T-helper 1 cell treated with Interleukin-12 subunit alpha and Interleukin-12 subunit beta and Interleukin-4 antibody, amounts not matched to agents 30 μg/mL and 1 μg/mL, for 36 hours (primary cell): ENCODE data around the gene PDAP1.
"Not testable (repeated sequence)": the region's sequence is repeated elsewhere in the genome, so short reads cannot be mapped to it uniquely, and the experiment has no call there.

ENCODE experiments used
- H3K27ac Mint-ChIP-seq: one replicate; pipeline ENCODE4 v1.8.0; 2021; ENCODE audit warnings: mild to moderate bottlenecking, mixed read lengths
- H3K27me3 Mint-ChIP-seq: one replicate; pipeline ENCODE4 v1.8.0; 2021; ENCODE audit warnings: low read depth, mixed read lengths
- H3K36me3 Mint-ChIP-seq: one replicate; pipeline ENCODE4 v1.8.0; 2021; ENCODE audit warnings: low read depth, mixed read lengths
- H3K4me1 Mint-ChIP-seq: one replicate; pipeline ENCODE4 v1.8.0; 2021; ENCODE audit warnings: low read depth, mixed read lengths
- H3K4me3 Mint-ChIP-seq: one replicate; pipeline ENCODE4 v1.8.0; 2021; ENCODE audit warnings: mild to moderate bottlenecking, moderate library complexity, mixed read lengths
- H3K9me3 Mint-ChIP-seq: one replicate; pipeline ENCODE4 v1.8.0; 2021; ENCODE audit warnings: mixed read lengths

PDAP1 gene

DNA sequence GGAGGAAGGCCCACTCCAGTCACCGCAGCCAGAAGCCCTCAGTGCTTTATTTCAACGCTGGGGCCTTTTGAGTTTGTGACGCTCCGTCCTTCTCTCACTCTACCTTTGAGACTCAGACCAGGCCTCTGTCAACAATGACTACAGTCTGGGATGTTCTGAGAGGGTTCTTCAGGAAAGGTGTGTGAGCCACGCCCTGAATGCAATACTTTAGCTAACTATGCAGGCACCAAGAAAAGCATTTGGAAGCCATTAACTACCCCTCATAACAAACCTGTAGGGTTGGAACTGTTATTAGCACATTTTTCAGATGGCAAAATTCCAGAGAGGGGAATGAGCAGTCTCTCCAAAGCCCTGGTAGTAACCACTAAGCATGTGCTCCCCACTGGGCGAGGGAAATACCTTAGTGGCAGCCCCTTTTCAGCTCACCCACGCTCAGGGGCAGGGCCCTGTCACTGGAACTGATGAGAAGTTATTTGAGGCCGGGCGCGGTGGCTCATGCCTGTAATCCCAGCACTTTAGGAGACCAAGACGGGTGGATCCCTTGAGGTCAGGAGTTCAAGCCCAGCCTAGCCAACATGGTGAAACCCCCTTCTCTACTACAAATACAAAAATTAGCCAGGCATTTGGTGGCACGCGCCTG, 39.5 kb downstream of the PDAP1 start:
- H3K9me3 Mint-ChIP-seq = no peaks in the 10 kb centered on the region
- no peak overlapping the region for H3K4me3 Mint-ChIP-seq
- no peak overlapping the region for H3K27ac Mint-ChIP-seq
- peaks cover 19% of the 10 kb centered on the region for H3K4me1 Mint-ChIP-seq
- H3K27me3 Mint-ChIP-seq = no peaks in the 10 kb centered on the region
- peaks cover 26% of the 10 kb centered on the region for H3K36me3 Mint-ChIP-seq

- Mint-ChIP-seq H3K9me3 (no peaks in the 10 kb centered on the region), H3K27me3 (no peaks in the 10 kb centered on the region), H3K36me3 (peaks cover 21% of the 10 kb centered on the region), H3K4me1 (peaks cover 13% of the 10 kb centered on the region), H3K4me3 (no peak overlapping the region), H3K27ac (no peak overlapping the region)
Observed at GRCh38 chr7:99366646-99367045, 41.8 kb downstream of the PDAP1 start.

DNA sequence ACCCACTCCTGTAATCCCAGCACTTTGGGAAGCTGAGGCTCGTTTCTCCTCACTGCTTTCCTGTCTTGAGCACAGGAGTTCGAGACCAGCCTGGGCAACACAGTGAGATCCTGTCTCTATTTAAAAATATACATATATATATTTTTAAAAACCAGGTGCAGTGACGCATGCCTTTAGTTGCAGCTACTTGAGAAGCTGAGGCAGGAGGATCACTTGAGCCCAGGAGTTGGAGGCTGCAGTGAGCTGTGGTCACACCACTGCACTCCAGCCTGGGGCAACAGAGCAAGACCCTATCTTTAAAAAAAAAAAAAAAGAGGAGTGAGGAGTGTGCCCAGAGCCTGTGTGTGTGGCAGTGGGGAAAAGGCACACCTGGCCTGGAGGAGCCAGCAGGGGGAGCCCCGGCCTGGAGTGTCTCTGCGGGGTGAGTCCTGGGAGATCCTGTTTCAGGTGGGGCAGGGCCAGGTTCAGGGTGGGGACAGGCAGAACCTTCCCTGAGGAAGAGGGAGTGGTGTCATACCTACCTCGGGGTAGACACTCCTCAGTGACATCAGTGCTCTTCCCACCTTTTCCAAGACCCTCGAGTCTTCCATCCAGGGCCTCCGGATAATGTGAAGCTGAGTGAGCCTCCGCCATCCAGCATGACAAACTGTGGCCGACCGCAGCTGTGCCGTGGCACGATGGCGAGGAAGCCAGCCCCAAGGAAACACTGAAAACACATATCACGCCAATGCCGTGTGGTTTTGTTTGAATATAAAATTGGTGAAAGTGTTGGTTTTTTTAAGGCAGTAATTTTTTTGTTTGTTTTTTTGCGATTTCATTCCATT, 42.9 kb downstream of the PDAP1 start:
- Mint-ChIP-seq H3K4me1 (peaks cover 13% of the 10 kb centered on the region), H3K27ac (no peak overlapping the region), H3K4me3 (no peak overlapping the region), H3K36me3 (peaks cover 27% of the 10 kb centered on the region), H3K9me3 (no peaks in the 10 kb centered on the region), H3K27me3 (no peaks in the 10 kb centered on the region)

DNA sequence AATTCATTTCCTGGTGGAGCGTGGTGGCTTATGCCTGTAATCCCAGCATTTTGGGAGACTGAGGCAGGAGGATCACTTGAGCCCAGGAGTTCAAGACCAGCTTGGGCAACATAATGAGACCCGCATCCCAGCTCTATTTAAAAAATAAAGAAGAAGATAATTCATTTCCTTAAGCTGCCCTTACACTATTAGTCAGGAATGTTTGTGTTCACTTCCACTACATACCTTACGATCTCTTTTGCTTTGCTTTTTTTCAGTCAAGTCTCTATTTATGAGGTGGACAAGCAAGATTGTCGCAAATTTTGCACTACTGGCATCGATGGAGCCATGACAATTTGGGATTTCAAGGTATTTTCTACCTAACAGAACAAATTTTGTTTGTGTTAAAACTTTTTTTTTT, 45.1 kb downstream of the PDAP1 start:
- no peaks in the 10 kb centered on the region for H3K27me3 Mint-ChIP-seq
- peaks cover 28% of the 10 kb centered on the region for H3K36me3 Mint-ChIP-seq
- no peak overlapping the region for H3K4me3 Mint-ChIP-seq
- H3K4me1 Mint-ChIP-seq = no peaks in the 10 kb centered on the region
- no peak overlapping the region for H3K27ac Mint-ChIP-seq
- no peaks in the 10 kb centered on the region for H3K9me3 Mint-ChIP-seq

- Mint-ChIP-seq H3K4me3 (no peak overlapping the region), H3K4me1 (peaks cover under 1% of the 10 kb centered on the region), H3K9me3 (no peaks in the 10 kb centered on the region)
Observed at GRCh38 chr7:99362801-99363200, 45.6 kb downstream of the PDAP1 start.

GRCh38 chr7:99359465-99360154, 48.8 kb downstream of the PDAP1 start:
- no peaks in the 10 kb centered on the region for H3K9me3 Mint-ChIP-seq
- H3K4me1 Mint-ChIP-seq = peaks cover 1% of the 10 kb centered on the region
- H3K27me3 Mint-ChIP-seq = no peaks in the 10 kb centered on the region
- H3K36me3 Mint-ChIP-seq = peaks cover 27% of the 10 kb centered on the region
- H3K27ac Mint-ChIP-seq = no peak overlapping the region
- no peak overlapping the region for H3K4me3 Mint-ChIP-seq

More at GRCh38 chr7:99362801-99363200, 45.6 kb downstream of the PDAP1 start:
- H3K36me3 Mint-ChIP-seq = peaks cover 33% of the 10 kb centered on the region
- no peaks in the 10 kb centered on the region for H3K27me3 Mint-ChIP-seq
- H3K27ac Mint-ChIP-seq = no peak overlapping the region

DNA sequence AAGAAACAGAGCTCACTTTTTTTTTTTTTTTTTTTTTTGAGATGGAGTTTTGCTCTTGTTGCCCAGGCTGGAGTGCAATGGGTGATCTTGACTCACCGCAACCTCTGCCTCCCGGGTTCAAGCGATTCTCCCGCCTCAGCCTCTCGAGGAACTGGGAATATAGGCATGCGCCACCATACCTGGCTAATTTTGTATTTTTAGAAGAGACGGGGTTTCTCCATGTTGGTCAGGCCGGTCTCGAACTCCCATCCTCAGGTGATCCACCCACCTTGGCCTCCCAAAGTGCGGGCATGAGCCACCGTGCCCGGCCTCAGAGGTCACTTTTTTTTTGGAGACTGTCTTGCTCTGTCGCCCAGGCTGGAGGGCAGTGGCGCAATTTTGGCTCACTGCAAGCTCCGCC, 49.9 kb downstream of the PDAP1 start:
- peaks cover 30% of the 10 kb centered on the region for H3K36me3 Mint-ChIP-seq
- H3K4me3 Mint-ChIP-seq, H3K9me3 Mint-ChIP-seq, H3K27ac Mint-ChIP-seq, H3K4me1 Mint-ChIP-seq, H3K27me3 Mint-ChIP-seq: not testable (repeated sequence)

GRCh38 chr7:99357701-99358490, 50.5 kb downstream of the PDAP1 start:
- Mint-ChIP-seq H3K4me1 (peaks cover 1% of the 10 kb centered on the region), H3K9me3 (no peaks in the 10 kb centered on the region), H3K4me3 (no peak overlapping the region), H3K27me3 (no peaks in the 10 kb centered on the region), H3K36me3 (peaks cover 30% of the 10 kb centered on the region), H3K27ac (no peak overlapping the region)

GRCh38 chr7:99355098-99355497, 53.3 kb downstream of the PDAP1 start:
- H3K27ac Mint-ChIP-seq = no peak overlapping the region
- no peak overlapping the region for H3K4me3 Mint-ChIP-seq
- peaks cover 3% of the 10 kb centered on the region for H3K4me1 Mint-ChIP-seq
- no peaks in the 10 kb centered on the region for H3K27me3 Mint-ChIP-seq
- no peaks in the 10 kb centered on the region for H3K9me3 Mint-ChIP-seq
- H3K36me3 Mint-ChIP-seq = peaks cover 38% of the 10 kb centered on the region

- Mint-ChIP-seq H3K4me1 (peaks cover 2% of the 10 kb centered on the region), H3K36me3 (peaks cover 31% of the 10 kb centered on the region), H3K9me3 (no peaks in the 10 kb centered on the region), H3K4me3 (no peak overlapping the region), H3K27ac (no peak overlapping the region), H3K27me3 (no peaks in the 10 kb centered on the region)
Observed at GRCh38 chr7:99352247-99352646, 56.1 kb downstream of the PDAP1 start.

- not testable (repeated sequence) for H3K27ac Mint-ChIP-seq
- H3K36me3 Mint-ChIP-seq = peaks cover 27% of the 10 kb centered on the region
Observed at GRCh38 chr7:99350641-99351040, 57.8 kb downstream of the PDAP1 start.

More at GRCh38 chr7:99350641-99351040, 57.8 kb downstream of the PDAP1 start:
- not testable (repeated sequence) for H3K4me3 Mint-ChIP-seq, H3K27me3 Mint-ChIP-seq, H3K4me1 Mint-ChIP-seq, H3K9me3 Mint-ChIP-seq
